ENCODE measurements around the gene MASP1.

Gene MASP1

DNA sequence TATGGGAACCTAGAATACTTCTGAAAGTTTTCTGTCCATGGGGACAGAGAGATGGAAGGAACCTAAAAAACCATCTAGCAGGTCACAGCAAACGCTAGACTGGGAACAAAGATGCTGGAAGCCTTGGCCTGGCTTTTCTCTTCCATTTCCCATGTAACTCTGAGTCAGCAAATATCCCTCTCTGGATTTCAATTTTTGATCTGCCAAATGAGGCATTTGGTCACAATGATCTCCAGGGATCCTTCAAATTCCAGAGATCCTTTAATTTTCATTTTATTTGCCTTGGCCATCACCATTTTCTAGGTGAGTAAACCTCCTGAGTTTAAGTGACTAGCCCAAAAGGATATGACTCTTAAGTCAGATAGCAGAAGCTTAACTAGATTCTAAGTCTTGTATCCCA is 54.6 kb downstream of the MASP1 start:
- Histone ChIP-seq H3K27me3 (ENCODE audit: control insufficient read depth in 1 of 2, insufficient read depth in 2 of 2, low read length in 2 of 2) (no peaks in the 10 kb centered on the region), H3K27ac (ENCODE audit: low read depth, low read length) (no peak overlapping the region), H3K4me1 (ENCODE audit: control insufficient read depth in 1 of 2, insufficient read depth in 2 of 2, low read length in 2 of 2) (no peaks in the 10 kb centered on the region), H3K36me3 (ENCODE audit: control insufficient read depth in 1 of 2, insufficient read depth in 2 of 2, low read length in 2 of 2) (no peaks in the 10 kb centered on the region), H3K4me3 (ENCODE audit: low read depth in 1 of 2, low read length in 2 of 2) (no peak overlapping the region), H3K9ac (ENCODE audit: low read depth in 1 of 2, low read length in 2 of 2) (no peak overlapping the region), H3K9me3 (ENCODE audit: control insufficient read depth in 1 of 2, low read length in 2 of 2) (no peaks in the 10 kb centered on the region)

GRCh38 chr3:187230011-187230410 is 61.5 kb downstream of the MASP1 start:
- Histone ChIP-seq H3K27me3 (ENCODE audit: control insufficient read depth in 1 of 2, insufficient read depth in 2 of 2, low read length in 2 of 2) (no peaks in the 10 kb centered on the region), H3K4me3 (ENCODE audit: low read depth in 1 of 2, low read length in 2 of 2) (no peak overlapping the region), H3K36me3 (ENCODE audit: control insufficient read depth in 1 of 2, insufficient read depth in 2 of 2, low read length in 2 of 2) (no peaks in the 10 kb centered on the region), H3K9ac (ENCODE audit: low read depth in 1 of 2, low read length in 2 of 2) (no peak overlapping the region), H3K27ac (ENCODE audit: low read depth, low read length) (no peak overlapping the region), H3K9me3 (ENCODE audit: control insufficient read depth in 1 of 2, low read length in 2 of 2) (no peaks in the 10 kb centered on the region), H3K4me1 (ENCODE audit: control insufficient read depth in 1 of 2, insufficient read depth in 2 of 2, low read length in 2 of 2) (no peaks in the 10 kb centered on the region)

DNA sequence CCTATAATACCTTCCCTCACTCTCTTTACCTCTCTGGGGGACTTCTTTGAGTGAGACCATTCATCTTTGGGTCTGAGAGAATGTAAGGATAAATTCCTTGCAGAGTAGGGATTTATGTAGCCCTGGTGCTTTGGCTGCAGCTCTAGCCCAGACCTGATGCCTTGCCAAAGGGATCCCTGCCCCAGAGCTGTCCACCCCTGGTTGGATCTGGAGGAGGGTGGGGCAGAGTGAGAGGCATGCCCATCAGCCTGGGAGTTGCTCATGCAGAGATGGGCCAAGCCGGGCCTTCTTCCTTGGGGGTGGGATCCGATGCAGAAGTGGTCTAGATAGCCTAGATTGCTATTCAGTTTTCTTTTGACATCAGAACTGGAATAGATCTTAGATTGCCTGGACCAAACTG is 62.8 kb downstream of the MASP1 start:
- Histone ChIP-seq H3K4me3 (ENCODE audit: low read depth in 1 of 2, low read length in 2 of 2) (no peak overlapping the region), H3K36me3 (ENCODE audit: control insufficient read depth in 1 of 2, insufficient read depth in 2 of 2, low read length in 2 of 2) (no peaks in the 10 kb centered on the region), H3K9ac (ENCODE audit: low read depth in 1 of 2, low read length in 2 of 2) (no peak overlapping the region), H3K27ac (ENCODE audit: low read depth, low read length) (no peak overlapping the region), H3K4me1 (ENCODE audit: control insufficient read depth in 1 of 2, insufficient read depth in 2 of 2, low read length in 2 of 2) (no peaks in the 10 kb centered on the region), H3K9me3 (ENCODE audit: control insufficient read depth in 1 of 2, low read length in 2 of 2) (no peaks in the 10 kb centered on the region), H3K27me3 (ENCODE audit: control insufficient read depth in 1 of 2, insufficient read depth in 2 of 2, low read length in 2 of 2) (no peaks in the 10 kb centered on the region)

GRCh38 chr3:187227658-187228258 is 63.8 kb downstream of the MASP1 start:
- Histone ChIP-seq H3K27me3 (ENCODE audit: control insufficient read depth in 1 of 2, insufficient read depth in 2 of 2, low read length in 2 of 2) (no peaks in the 10 kb centered on the region), H3K9me3 (ENCODE audit: control insufficient read depth in 1 of 2, low read length in 2 of 2) (no peaks in the 10 kb centered on the region)

GRCh38 chr3:187223799-187224198 is 67.7 kb downstream of the MASP1 start:
- H3K9me3 ChIP-seq (ENCODE audit: control insufficient read depth in 1 of 2, low read length in 2 of 2) = no peaks in the 10 kb centered on the region
- no peaks in the 10 kb centered on the region for H3K27me3 ChIP-seq (ENCODE audit: control insufficient read depth in 1 of 2, insufficient read depth in 2 of 2, low read length in 2 of 2)
- H3K9ac ChIP-seq (ENCODE audit: low read depth in 1 of 2, low read length in 2 of 2) = no peak overlapping the region
- no peak overlapping the region for H3K4me3 ChIP-seq (ENCODE audit: low read depth in 1 of 2, low read length in 2 of 2)
- H3K27ac ChIP-seq (ENCODE audit: low read depth, low read length) = no peak overlapping the region
- H3K36me3 ChIP-seq (ENCODE audit: control insufficient read depth in 1 of 2, insufficient read depth in 2 of 2, low read length in 2 of 2) = no peaks in the 10 kb centered on the region
- peaks cover 0 to 9% of the 10 kb centered on the region in 2 donors for H3K4me1 ChIP-seq (ENCODE audit: control insufficient read depth in 1 of 2, insufficient read depth in 2 of 2, low read length in 2 of 2)

More at GRCh38 chr3:187227658-187228258, 63.8 kb downstream of the MASP1 start:
- no peak overlapping the region for H3K4me3 ChIP-seq (ENCODE audit: low read depth in 1 of 2, low read length in 2 of 2)
- no peak overlapping the region for H3K9ac ChIP-seq (ENCODE audit: low read depth in 1 of 2, low read length in 2 of 2)
- no peaks in the 10 kb centered on the region for H3K36me3 ChIP-seq (ENCODE audit: control insufficient read depth in 1 of 2, insufficient read depth in 2 of 2, low read length in 2 of 2)
- peaks cover 0 to 4% of the 10 kb centered on the region in 2 donors for H3K4me1 ChIP-seq (ENCODE audit: control insufficient read depth in 1 of 2, insufficient read depth in 2 of 2, low read length in 2 of 2)
- H3K27ac ChIP-seq (ENCODE audit: low read depth, low read length) = no peak overlapping the region

DNA sequence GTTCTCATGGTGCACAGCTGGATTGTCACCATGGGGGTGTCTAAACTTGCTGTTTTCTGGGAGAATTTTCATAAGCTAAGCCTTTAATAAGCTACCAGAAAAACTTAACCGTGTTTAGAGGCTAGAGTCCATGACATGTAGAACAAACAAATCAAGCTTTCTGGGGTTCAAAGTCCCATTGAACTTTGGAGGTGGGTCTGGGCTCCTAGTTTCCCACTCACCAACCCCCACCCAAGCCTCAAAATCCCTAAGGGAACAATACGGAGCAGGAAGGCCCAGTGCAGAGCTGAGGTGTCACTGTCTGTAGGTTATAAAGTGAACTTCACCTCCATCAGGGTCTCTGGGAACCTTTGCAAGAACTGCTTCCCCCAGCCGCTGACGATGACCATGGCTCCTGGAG is 68.7 kb downstream of the MASP1 start:
- no peak overlapping the region for H3K9ac ChIP-seq (ENCODE audit: low read depth in 1 of 2, low read length in 2 of 2)
- no peak overlapping the region for H3K27ac ChIP-seq (ENCODE audit: low read depth, low read length)
- H3K36me3 ChIP-seq (ENCODE audit: control insufficient read depth in 1 of 2, insufficient read depth in 2 of 2, low read length in 2 of 2) = no peaks in the 10 kb centered on the region
- no peaks in the 10 kb centered on the region for H3K9me3 ChIP-seq (ENCODE audit: control insufficient read depth in 1 of 2, low read length in 2 of 2)
- no peaks in the 10 kb centered on the region for H3K27me3 ChIP-seq (ENCODE audit: control insufficient read depth in 1 of 2, insufficient read depth in 2 of 2, low read length in 2 of 2)
- no peak overlapping the region for H3K4me3 ChIP-seq (ENCODE audit: low read depth in 1 of 2, low read length in 2 of 2)
- H3K4me1 ChIP-seq (ENCODE audit: control insufficient read depth in 1 of 2, insufficient read depth in 2 of 2, low read length in 2 of 2) = peaks cover 0 to 9% of the 10 kb centered on the region in 2 donors

DNA sequence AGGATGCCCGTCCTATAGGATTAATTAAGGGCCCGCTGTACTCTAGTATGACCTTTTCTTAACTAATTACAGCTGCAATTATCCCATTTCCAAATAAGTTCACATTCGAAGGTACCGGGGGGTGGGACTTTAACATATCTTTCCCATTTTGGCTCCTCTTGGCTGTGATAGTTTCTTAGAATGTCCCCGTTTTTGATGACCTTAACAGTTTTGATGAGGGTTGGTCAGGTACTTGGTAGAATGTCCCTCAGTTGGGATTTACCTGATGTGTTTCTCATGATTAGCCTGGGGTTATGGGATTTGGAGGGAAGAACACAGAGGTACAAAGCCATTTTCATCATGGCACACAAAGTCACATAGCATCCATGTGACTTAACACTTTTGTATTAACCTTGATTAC is 76.1 kb downstream of the MASP1 start:
- H3K9ac ChIP-seq (ENCODE audit: low read depth in 1 of 2, low read length in 2 of 2) = no peak overlapping the region
- no peak overlapping the region for H3K27ac ChIP-seq (ENCODE audit: low read depth, low read length)
- no peak overlapping the region for H3K4me3 ChIP-seq (ENCODE audit: low read depth in 1 of 2, low read length in 2 of 2)
- H3K4me1 ChIP-seq (ENCODE audit: control insufficient read depth in 1 of 2, insufficient read depth in 2 of 2, low read length in 2 of 2) = no peaks in the 10 kb centered on the region
- H3K36me3 ChIP-seq (ENCODE audit: control insufficient read depth in 1 of 2, insufficient read depth in 2 of 2, low read length in 2 of 2) = no peaks in the 10 kb centered on the region
- H3K9me3 ChIP-seq (ENCODE audit: control insufficient read depth in 1 of 2, low read length in 2 of 2) = no peaks in the 10 kb centered on the region
- peaks cover 0 to 4% of the 10 kb centered on the region in 2 donors for H3K27me3 ChIP-seq (ENCODE audit: control insufficient read depth in 1 of 2, insufficient read depth in 2 of 2, low read length in 2 of 2)

- Histone ChIP-seq H3K4me3 (ENCODE audit: low read depth in 1 of 2, low read length in 2 of 2) (no peak overlapping the region), H3K9me3 (ENCODE audit: control insufficient read depth in 1 of 2, low read length in 2 of 2) (no peaks in the 10 kb centered on the region), H3K36me3 (ENCODE audit: control insufficient read depth in 1 of 2, insufficient read depth in 2 of 2, low read length in 2 of 2) (no peaks in the 10 kb centered on the region), H3K9ac (ENCODE audit: low read depth in 1 of 2, low read length in 2 of 2) (no peak overlapping the region), H3K27me3 (ENCODE audit: control insufficient read depth in 1 of 2, insufficient read depth in 2 of 2, low read length in 2 of 2) (peaks cover 0 to 4% of the 10 kb centered on the region in 2 donors), H3K4me1 (ENCODE audit: control insufficient read depth in 1 of 2, insufficient read depth in 2 of 2, low read length in 2 of 2) (peaks cover 0 to 6% of the 10 kb centered on the region in 2 donors), H3K27ac (ENCODE audit: low read depth, low read length) (no peak overlapping the region)
These were observed 77.9 kb downstream of the MASP1 start for GRCh38 chr3:187213616-187214015.

DNA sequence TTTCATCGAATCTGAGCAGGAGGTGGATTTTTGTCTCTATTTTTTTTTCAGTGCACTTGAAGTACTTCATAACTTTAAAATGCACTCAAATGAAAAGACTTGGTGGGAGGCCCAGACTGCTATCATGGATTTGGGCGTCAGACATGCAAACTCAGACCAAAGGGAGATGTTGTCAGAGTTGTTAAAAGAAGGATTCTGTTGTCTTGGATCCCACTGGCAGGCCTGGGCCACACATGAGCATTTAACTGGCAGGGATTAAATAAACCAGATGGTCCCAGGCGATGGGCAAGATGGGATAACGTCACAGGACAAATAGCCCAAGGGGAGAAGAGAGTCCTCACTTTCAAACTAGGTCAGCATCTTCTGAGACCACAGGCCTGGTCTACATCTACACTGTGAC is 78.8 kb downstream of the MASP1 start:
- Histone ChIP-seq H3K27ac (ENCODE audit: low read depth, low read length) (no peak overlapping the region), H3K4me3 (ENCODE audit: low read depth in 1 of 2, low read length in 2 of 2) (no peak overlapping the region), H3K36me3 (ENCODE audit: control insufficient read depth in 1 of 2, insufficient read depth in 2 of 2, low read length in 2 of 2) (no peaks in the 10 kb centered on the region), H3K27me3 (ENCODE audit: control insufficient read depth in 1 of 2, insufficient read depth in 2 of 2, low read length in 2 of 2) (peaks cover 0 to 4% of the 10 kb centered on the region in 2 donors), H3K9me3 (ENCODE audit: control insufficient read depth in 1 of 2, low read length in 2 of 2) (no peaks in the 10 kb centered on the region), H3K9ac (ENCODE audit: low read depth in 1 of 2, low read length in 2 of 2) (no peak overlapping the region), H3K4me1 (ENCODE audit: control insufficient read depth in 1 of 2, insufficient read depth in 2 of 2, low read length in 2 of 2) (peaks cover 0 to 9% of the 10 kb centered on the region in 2 donors)

- Histone ChIP-seq H3K4me3 (ENCODE audit: low read depth in 1 of 2, low read length in 2 of 2) (no peak overlapping the region), H3K9me3 (ENCODE audit: control insufficient read depth in 1 of 2, low read length in 2 of 2) (no peaks in the 10 kb centered on the region), H3K36me3 (ENCODE audit: control insufficient read depth in 1 of 2, insufficient read depth in 2 of 2, low read length in 2 of 2) (no peaks in the 10 kb centered on the region), H3K4me1 (ENCODE audit: control insufficient read depth in 1 of 2, insufficient read depth in 2 of 2, low read length in 2 of 2) (peaks cover 0 to 9% of the 10 kb centered on the region in 2 donors), H3K9ac (ENCODE audit: low read depth in 1 of 2, low read length in 2 of 2) (no peak overlapping the region), H3K27ac (ENCODE audit: low read depth, low read length) (no peak overlapping the region), H3K27me3 (ENCODE audit: control insufficient read depth in 1 of 2, insufficient read depth in 2 of 2, low read length in 2 of 2) (peaks cover 0 to 4% of the 10 kb centered on the region in 2 donors)
These were observed 79.4 kb downstream of the MASP1 start for GRCh38 chr3:187212196-187212545.

All from duodenal mucosa (tissue), 2 donors.